Activated CD4-positive, alpha-beta T cell treated with anti-CD3 and anti-CD28 coated beads, Interleukin-2, amount 10 ng/mL, durations not matched to agents 7 days and 5 days (primary cell): ENCODE results near the gene TPO. TPM values are rescaled to one million over a fixed set of nuclear protein-coding genes. Genes with fewer than 3 reads are reported as not detected.

Experiments
- CTCF ChIA-PET: fragments of 350-600 bp; sonication (Branson Sonifier 250); formaldehyde crosslinking; loops from one replicate; lab custom pipeline; 2021; ENCODE audit warnings: antibody characterized with exemption; lab: Charles Lee
- POLR2A ChIA-PET: fragments of 350-600 bp; sonication (Branson Sonifier 250); formaldehyde crosslinking; loops from one replicate; lab custom pipeline; 2021; ENCODE audit warnings: antibody characterized with exemption; lab: Charles Lee
- DNase-seq: peaks from one replicate; pipeline ENCODE4 v3.0.0-alpha.2; 2020
- H3K27ac Mint-ChIP-seq: one replicate; pipeline ENCODE4 v1.8.0; 2021; ENCODE audit warnings: mild to moderate bottlenecking, moderate library complexity, mixed read lengths
- H3K27me3 Mint-ChIP-seq: one replicate; pipeline ENCODE4 v1.8.0; 2021; ENCODE audit warnings: mixed read lengths
- H3K36me3 Mint-ChIP-seq: one replicate; pipeline ENCODE4 v1.8.0; 2021; ENCODE audit warnings: low read depth, mixed read lengths
- H3K4me1 Mint-ChIP-seq: one replicate; pipeline ENCODE4 v1.8.0; 2021; ENCODE audit warnings: mixed read lengths
- H3K4me3 Mint-ChIP-seq: one replicate; pipeline ENCODE4 v1.8.0; 2021; ENCODE audit warnings: mild to moderate bottlenecking, moderate library complexity, mixed read lengths
- H3K9me3 Mint-ChIP-seq: one replicate; pipeline ENCODE4 v1.8.0; 2021; ENCODE audit warnings: mixed read lengths
- total RNA-seq, 2 experiments: library from RNA; stranded (reverse); gene quantifications; one replicate each; pipeline ENCODE4 v1.2.3, GENCODE V29; 2021

Gene TPO
- total RNA-seq, 2 experiments from 2014 or later, result 0.22 TPM; not detected in 1

DNA sequence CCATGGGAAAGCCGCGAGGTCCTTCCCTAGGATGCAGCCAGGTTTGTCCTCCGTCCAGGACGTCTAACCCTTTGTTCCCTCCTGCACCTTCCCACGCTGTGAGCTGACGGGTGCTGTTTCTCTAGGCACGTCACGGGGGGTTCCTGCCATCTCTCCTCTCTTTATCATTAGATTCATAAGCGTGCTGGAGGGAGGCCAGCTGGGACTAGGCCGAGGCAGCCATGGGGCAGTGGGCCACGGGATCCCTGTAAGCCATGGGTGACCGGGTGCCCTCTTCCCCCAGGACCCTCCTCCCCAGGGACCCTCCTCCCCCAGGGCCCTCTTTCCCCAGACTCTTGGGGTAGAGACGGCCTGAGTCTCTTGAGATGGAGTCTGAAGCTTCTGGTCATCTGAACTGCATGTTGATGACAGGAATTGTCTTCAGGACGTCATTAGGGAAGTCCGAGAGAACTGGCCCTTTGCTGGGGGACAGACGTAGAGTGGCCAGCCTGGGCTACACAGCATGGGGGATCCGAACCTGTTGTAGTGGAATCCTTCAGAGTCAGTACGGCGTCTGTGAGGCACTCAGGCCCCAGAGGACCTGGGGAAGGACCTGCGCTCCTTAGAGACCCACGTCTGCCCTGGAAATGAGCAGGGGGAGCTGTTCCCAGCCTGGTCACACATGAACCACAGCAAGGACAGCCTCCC lies 108.1 kb downstream of the TPO start:
- CTCF ChIA-PET, result no interaction called here
- peaks cover 20% of the 10 kb centered on the region for H3K4me1 Mint-ChIP-seq
- no peak overlapping the region for H3K4me3 Mint-ChIP-seq
- DNase-seq, result no peak
- H3K27ac Mint-ChIP-seq, result peak overlapping the region; percentile 9
- H3K36me3 Mint-ChIP-seq, result no peaks in the 10 kb centered on the region
- POLR2A ChIA-PET, result no interaction called here
- H3K9me3 Mint-ChIP-seq, result no peaks in the 10 kb centered on the region
- H3K27me3 Mint-ChIP-seq, result no peaks in the 10 kb centered on the region

DNA sequence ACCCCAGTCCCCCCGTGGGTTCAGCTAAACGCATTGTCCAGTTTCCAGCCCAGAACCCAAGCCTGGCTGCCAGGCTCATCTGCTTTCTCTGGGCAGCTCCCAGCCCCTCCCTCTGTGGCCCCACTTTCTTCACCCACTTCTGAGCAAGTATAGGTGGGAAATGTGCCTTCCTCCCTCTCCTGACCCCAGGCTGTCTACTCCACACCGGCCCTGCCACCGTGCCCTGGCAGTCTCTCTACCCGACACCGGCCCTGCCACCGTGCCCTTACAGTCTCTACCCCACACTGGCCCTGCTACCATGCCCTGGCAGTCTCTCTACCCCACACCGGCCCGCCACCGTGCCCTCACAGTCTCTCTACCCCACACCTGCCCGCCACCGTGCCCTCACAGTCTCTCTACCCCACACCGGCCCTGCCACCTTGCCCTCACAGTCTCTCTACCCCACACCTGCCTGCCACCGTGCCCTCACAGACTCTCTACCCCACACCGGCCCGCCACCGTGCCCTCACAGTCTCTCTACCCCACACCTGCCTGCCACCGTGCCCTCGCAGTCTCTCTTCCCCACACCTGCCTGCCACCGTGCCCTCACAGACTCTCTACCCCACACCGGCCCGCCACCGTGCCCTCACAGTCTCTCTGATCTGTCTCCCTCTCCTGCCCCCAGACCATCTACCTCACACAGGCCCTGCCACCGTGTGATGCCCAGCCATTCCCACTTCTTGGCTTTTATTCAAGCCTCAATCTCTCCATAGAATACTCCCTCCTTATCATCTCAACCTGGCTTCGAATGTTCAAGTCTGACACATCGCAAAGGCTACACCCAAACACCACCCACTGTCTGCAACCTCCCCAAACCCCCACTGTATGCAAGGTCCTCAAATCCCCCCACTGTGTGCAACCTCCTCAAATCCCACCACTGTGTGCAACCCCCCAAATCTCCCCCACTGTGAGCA lies 108.9 kb downstream of the TPO start:
- POLR2A ChIA-PET, result no interaction called here
- CTCF ChIA-PET, result no interaction called here
- Mint-ChIP-seq H3K4me3 (no peak overlapping the region), H3K36me3 (no peaks in the 10 kb centered on the region), H3K4me1 (peaks cover 20% of the 10 kb centered on the region), H3K27ac (peak overlapping the region; percentile 72), H3K9me3 (no peaks in the 10 kb centered on the region), H3K27me3 (no peaks in the 10 kb centered on the region)
- DNase-seq, result no peak

DNA sequence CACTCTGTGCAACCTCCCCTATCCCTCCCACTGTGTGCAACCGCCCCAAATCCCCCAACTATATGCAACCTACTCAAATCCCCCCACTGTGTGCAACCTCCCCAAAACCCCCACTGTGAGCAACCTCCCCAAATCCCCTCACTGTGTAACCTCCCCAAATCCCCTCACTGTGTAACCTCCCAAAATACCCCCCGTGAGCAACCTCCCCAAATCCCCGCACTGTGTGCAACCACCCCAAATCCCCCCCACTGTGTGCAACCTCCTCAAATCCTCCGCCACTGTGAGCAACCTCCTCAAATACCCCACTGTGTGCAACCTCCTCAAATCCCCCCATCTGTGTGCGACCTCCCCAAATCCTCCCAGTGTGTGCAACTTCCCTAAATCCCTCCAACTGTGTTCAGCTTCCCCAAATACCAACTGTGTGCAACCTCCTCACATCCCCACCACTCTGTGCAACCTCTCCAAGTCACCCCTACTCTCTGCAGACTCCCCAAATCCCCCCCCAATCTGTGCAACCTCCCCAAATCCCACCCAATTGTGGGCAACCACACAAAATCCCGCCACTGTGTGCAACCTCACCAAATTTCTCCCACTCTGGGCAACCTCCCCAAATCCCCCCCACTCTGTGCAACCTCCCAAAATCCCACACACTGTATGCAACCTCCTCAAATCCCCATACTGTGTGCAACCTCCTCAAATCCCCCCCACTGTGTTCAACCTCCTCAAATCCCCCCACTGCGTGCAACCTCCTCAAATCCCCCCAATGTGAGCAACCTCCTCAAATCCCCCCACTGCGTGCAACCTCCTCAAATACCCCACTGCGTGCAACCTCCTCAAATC lies 114.1 kb downstream of the TPO start:
- H3K27ac Mint-ChIP-seq, result no peak overlapping the region

DNA sequence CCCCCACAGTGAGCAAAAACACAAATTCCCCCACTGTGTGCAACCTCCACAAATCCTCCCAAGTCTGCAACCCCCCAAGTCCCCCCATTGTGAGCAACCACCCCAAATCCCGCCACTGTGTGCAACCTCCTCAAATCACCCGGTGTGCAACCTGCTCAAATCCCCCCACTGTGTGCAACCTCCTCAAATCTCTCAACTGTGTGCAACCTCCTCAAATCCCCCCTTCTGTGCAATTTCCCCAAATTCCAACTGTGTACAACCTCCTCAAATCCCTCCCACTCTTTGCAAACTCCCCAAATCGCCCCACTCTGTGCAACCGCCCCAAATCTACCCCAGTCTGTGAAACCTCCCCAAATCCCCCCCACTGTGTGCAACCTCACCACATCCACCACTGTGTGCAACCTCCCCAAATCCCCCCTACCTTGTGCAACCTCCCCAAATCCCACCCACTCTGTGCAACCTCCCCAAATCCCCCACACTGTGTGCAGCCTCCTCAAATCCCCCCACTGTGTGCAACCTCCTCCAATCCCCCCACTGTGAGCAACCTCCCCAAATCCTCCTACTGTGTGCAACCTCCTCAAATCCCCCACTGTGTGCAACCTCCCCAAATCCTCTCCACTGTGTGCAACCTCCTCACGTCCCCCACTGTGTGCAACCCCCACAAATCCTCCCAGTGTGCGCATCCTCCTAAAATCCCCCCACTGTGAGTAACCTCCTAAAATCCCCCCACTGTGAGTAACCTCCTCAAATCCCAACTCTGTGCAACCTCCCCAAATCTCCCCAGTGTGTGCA lies 115.2 kb downstream of the TPO start:
- CTCF ChIA-PET, result no interaction called here
- DNase-seq, result no peak
- Mint-ChIP-seq H3K36me3 (no peaks in the 10 kb centered on the region), H3K4me1 (no peaks in the 10 kb centered on the region), H3K27me3 (no peaks in the 10 kb centered on the region), H3K9me3 (no peaks in the 10 kb centered on the region), H3K4me3 (no peak overlapping the region), H3K27ac (no peak overlapping the region)
- POLR2A ChIA-PET, result no interaction called here

More for the DNA sequence above, 114.1 kb downstream of the TPO start:
- no peak for DNase-seq
- H3K36me3 Mint-ChIP-seq, result no peaks in the 10 kb centered on the region
- H3K4me3 Mint-ChIP-seq, result no peak overlapping the region
- no peaks in the 10 kb centered on the region for H3K4me1 Mint-ChIP-seq
- no peaks in the 10 kb centered on the region for H3K9me3 Mint-ChIP-seq
- CTCF ChIA-PET, result no interaction called here
- POLR2A ChIA-PET, result no interaction called here
- H3K27me3 Mint-ChIP-seq, result no peaks in the 10 kb centered on the region

DNA sequence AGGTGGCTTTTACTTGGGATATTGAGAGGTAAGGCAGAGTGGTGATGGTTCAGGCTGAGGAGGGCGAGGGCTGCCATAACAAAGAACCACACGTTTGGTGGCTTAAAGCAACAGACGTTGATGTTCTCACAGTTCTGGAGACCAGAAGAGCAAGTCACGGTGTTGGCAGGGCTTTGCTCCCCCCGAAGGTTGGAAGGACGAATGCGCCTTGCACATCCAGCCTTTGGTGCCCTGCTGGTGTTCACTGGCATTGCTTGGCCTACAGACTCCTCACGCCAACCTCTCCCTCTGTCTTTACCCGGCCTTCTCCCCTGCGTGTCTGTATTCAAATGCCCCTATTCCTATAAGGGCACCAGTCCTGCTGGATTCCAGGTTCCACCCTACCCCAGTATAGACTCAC lies 125.4 kb downstream of the TPO start:
- H3K27ac Mint-ChIP-seq, result no peak overlapping the region
- DNase-seq, result peak; percentile 41
- H3K27me3 Mint-ChIP-seq, result no peaks in the 10 kb centered on the region
- POLR2A ChIA-PET, result no interaction called here
- H3K4me3 Mint-ChIP-seq, result no peak overlapping the region
- peaks cover 8% of the 10 kb centered on the region for H3K4me1 Mint-ChIP-seq
- H3K36me3 Mint-ChIP-seq, result no peaks in the 10 kb centered on the region
- no peaks in the 10 kb centered on the region for H3K9me3 Mint-ChIP-seq
- CTCF ChIA-PET, result no interaction called here

DNA sequence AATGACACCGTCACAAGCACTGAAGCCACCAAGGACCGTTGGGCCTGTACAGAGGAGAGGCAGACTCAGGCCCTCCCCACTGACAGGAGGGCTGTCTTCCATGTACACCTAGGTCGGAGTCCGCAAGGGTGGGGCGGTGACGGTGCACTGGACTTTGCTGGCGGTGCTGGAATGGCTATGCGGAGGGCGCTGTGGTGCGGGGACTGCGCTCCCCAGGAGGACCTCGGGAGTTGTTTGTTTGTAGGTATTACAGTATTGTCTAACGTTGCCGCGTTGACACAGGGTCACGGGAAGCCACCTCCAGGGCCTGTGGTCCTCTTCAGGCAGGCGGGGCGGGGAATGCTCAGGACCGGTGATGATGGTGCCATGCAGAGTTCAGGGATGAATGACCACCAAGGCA lies 126.2 kb downstream of the TPO start:
- Mint-ChIP-seq H3K4me3 (no peak overlapping the region), H3K27ac (no peak overlapping the region), H3K9me3 (no peaks in the 10 kb centered on the region), H3K27me3 (no peaks in the 10 kb centered on the region), H3K36me3 (no peaks in the 10 kb centered on the region), H3K4me1 (peaks cover 8% of the 10 kb centered on the region)
- CTCF ChIA-PET, result no interaction called here
- POLR2A ChIA-PET, result no interaction called here
- no peak for DNase-seq

DNA sequence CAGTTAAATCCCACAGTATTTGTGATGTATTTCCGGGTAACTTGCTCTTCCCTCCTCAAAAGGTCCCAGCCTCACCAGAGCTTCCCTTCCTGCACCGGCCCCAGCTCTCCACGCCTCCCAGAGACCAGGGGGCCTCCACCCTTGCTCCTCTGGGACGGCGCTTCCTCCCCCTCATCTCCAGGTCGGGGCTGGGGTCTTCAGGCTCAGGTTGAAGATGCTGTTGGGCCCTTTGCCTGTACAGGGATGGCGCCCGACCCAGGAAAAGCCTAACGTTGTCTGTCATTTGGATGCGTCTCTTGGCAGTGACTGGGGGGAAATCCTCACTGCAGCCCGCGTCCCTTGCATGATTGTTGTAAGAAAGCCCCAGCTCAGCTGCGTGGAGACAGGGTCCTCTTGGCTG lies 126.7 kb downstream of the TPO start:
- Mint-ChIP-seq H3K4me3 (no peak overlapping the region), H3K4me1 (peaks cover 8% of the 10 kb centered on the region), H3K27me3 (no peaks in the 10 kb centered on the region), H3K9me3 (no peaks in the 10 kb centered on the region), H3K36me3 (no peaks in the 10 kb centered on the region), H3K27ac (no peak overlapping the region)
- CTCF ChIA-PET, result no interaction called here
- DNase-seq, result no peak
- POLR2A ChIA-PET, result no interaction called here

DNA sequence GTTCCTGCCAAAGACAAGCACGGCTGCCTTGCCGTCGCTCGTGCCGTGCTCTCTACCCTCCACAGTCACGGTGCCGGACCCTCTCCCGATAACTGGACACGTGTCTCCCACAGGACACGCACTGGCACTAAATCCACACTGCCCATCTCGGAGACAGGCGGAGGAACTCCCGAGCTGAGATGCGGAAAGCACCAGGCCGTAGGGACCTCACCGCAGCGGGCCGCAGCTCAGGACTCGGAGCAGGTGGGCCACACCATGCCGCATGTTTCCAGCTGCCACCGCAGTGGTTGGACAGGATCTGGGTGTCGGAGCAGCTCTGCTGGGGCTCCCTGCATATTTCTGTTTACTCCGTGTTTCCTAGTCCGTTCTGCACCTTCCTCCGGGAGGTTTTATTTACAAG lies 127.2 kb downstream of the TPO start:
- H3K27ac Mint-ChIP-seq, result no peak overlapping the region
- DNase-seq, result no peak
- H3K27me3 Mint-ChIP-seq, result no peaks in the 10 kb centered on the region
- H3K4me3 Mint-ChIP-seq, result no peak overlapping the region
- no peaks in the 10 kb centered on the region for H3K36me3 Mint-ChIP-seq
- ChIA-PET CTCF (no interaction called here), POLR2A (no interaction called here)
- peaks cover 10% of the 10 kb centered on the region for H3K4me1 Mint-ChIP-seq
- H3K9me3 Mint-ChIP-seq, result no peaks in the 10 kb centered on the region

DNA sequence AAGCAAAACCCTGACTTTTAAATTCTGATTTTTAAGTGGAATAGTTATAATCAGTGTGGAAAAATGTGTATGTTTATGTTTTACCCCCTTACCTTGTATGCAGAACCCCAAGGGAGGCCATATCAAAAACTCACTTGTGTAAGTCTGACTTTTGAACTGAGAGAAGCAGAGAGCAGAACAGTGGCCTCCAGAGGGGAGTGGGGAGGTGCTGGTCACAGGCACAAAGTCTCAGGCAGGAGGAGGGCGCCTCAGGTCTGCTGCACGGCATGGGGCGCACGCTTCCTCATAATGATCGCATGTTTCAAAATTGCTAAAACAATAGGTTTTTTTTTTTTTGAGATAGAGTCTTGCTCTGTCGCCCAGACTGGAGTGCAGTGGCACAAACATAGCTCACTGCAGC lies 127.8 kb downstream of the TPO start:
- H3K36me3 Mint-ChIP-seq, result no peaks in the 10 kb centered on the region
- no peak overlapping the region for H3K27ac Mint-ChIP-seq
- ChIA-PET CTCF (interaction anchor here (0.7 kb wide), 1 partner anchor 26 kb away, joined by 3 read pairs; no protein-coding TSS in a partner anchor), POLR2A (no interaction called here)
- H3K4me1 Mint-ChIP-seq, result peaks cover 15% of the 10 kb centered on the region
- H3K4me3 Mint-ChIP-seq, result no peak overlapping the region
- H3K9me3 Mint-ChIP-seq, result no peaks in the 10 kb centered on the region
- no peaks in the 10 kb centered on the region for H3K27me3 Mint-ChIP-seq
- no peak for DNase-seq

DNA sequence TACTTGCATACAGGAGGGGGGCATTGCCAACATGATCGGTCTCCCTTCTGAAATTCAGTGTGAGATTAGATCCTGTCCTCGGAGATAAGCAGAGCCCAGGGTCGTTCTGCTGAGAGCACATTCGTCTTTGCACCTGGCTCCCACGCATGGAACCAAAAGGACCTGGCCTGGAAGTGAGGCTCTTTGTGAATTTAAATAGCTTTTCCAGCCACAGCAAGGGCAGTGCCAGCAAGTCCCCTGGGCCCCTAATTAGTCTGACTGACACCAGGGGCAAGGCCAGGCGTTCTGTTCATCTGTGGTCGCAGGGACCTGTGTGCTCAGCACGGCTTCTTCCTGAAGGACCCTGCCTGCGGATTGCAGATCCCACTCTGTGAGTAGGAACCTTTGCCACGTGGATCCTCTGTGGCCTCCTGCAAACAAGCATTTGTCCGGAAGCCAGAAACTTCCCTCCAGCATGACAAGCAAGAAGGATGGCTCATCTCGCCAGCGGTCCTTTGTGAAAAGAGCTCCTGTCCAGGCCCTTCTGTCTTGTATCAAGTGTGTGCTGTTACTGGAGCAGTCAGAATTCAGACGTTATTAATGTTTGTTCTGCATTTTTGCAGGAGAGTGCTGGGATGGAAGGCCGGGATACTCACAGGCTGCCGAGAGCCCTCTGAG lies 128.7 kb downstream of the TPO start:
- Mint-ChIP-seq H3K9me3 (no peaks in the 10 kb centered on the region), H3K27ac (no peak overlapping the region), H3K27me3 (no peaks in the 10 kb centered on the region), H3K36me3 (no peaks in the 10 kb centered on the region), H3K4me3 (no peak overlapping the region), H3K4me1 (peaks cover 20% of the 10 kb centered on the region)
- ChIA-PET CTCF (interaction anchor here (0.7 kb wide), 1 partner anchor 25 kb away, joined by 3 read pairs; no protein-coding TSS in a partner anchor), POLR2A (no interaction called here)
- DNase-seq, result no peak

DNA sequence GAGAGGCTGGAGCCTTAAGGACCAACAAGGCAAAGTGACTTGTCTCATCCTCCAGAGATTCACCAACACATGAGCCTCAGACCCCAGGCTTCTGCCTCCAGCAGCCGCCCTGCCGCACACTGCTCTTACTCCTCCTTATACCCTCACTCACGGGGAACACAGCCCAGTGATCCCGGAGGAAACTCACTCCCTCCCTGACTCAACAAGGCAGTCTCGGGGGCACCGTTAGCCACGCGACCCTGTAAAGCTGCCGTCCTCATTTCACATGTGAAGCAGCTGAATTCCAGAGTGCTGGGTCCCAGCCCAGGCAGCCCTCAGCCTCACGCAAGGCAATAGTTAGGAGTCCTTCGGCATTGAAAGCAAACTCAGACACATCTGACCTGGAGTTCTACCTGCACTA lies 129.7 kb downstream of the TPO start:
- no peak for DNase-seq
- Mint-ChIP-seq H3K4me1 (peaks cover 22% of the 10 kb centered on the region), H3K36me3 (no peaks in the 10 kb centered on the region), H3K27ac (no peak overlapping the region), H3K27me3 (no peaks in the 10 kb centered on the region), H3K9me3 (no peaks in the 10 kb centered on the region), H3K4me3 (no peak overlapping the region)
- ChIA-PET CTCF (no interaction called here), POLR2A (no interaction called here)
